Testis (tissue), 3 donors: Measurements from ENCODE around the gene SF3B5. TPM values are rescaled to one million over a fixed set of nuclear protein-coding genes. Genes with fewer than 3 reads are reported as not detected.

Experiments used
- DNase-seq: peaks from one replicate; pipeline ENCODE4 v3.0.0-alpha.2; 2019
- H3K27ac ChIP-seq, 2 donors: fragments of 200-600 bp; sonication (generic); one replicate each; pipeline ENCODE4 v1.5.1; 2019
- H3K27me3 ChIP-seq: fragments of 200-600 bp; sonication (generic); one replicate; pipeline ENCODE4 v1.5.1; 2019
- H3K36me3 ChIP-seq: fragments of 200-600 bp; sonication (generic); one replicate; pipeline ENCODE4 v1.5.1; 2017; ENCODE audit warnings: low read depth; ENCODE audit errors: missing control alignments
- H3K4me1 ChIP-seq: fragments of 200-600 bp; sonication (generic); one replicate; pipeline ENCODE4 v1.5.1; 2019
- H3K4me3 ChIP-seq, 2 donors: fragments of 200-600 bp; sonication (generic); one replicate each; pipeline ENCODE4 v1.5.1; 2017 to 2019
- H3K9me3 ChIP-seq: fragments of 200-600 bp; sonication (generic); one replicate; pipeline ENCODE4 v1.5.1; 2017
- CTCF ChIP-seq, 3 experiments: fragments of 450-650 bp in 2 of 3; fragments of 200-600 bp in 1 of 3; sonication (generic) in 1 of 3; IDR thresholded peaks; one replicate each; pipeline ENCODE4 v1.5.1; 2016 to 2019; ENCODE audit warnings: antibody characterized with exemption in 3 of 3, mild to moderate bottlenecking in 2 of 3, moderate library complexity in 1 of 3
- POLR2A ChIP-seq: fragments of 450-650 bp; IDR thresholded peaks from one replicate; pipeline ENCODE4 v1.6.1; 2017; ENCODE audit warnings: antibody characterized with exemption, mild to moderate bottlenecking, moderate library complexity
- WGBS, 2 donors: methylation state at CpG; one replicate each; pipeline ENCODE4 v1.1.5; 2018; 5-methylcytosine and 5-hydroxymethylcytosine counted together
- intact Hi-C: fragments of 100-400 bp; cut with DNase I; formaldehyde crosslinking; loops from one replicate; pipeline ENCODE4 v1.15.1; 2023; ENCODE audit warnings: low total_unique reads
- polyA plus RNA-seq: library from polyadenylated mRNA; stranded (reverse); fragments of 350-450 nt; fragmentation: Illumina TruSeq; extraction: RNeasy Lipid Tissue Mini Kit (QIAGEN cat#74804); gene quantifications from one replicate; pipeline ENCODE4 v1.2.3, GENCODE V29; 2014; ENCODE audit warnings: low read depth, low replicate concordance; ENCODE audit not compliant: insufficient read depth
- total RNA-seq, 2 donors: library from RNA; depleted of rRNA; stranded (reverse); fragments of >200 nt; gene quantifications; one replicate each; pipeline ENCODE4 v1.2.3, GENCODE V29; 2016

Gene SF3B5
- total and polyA plus RNA-seq, 3 donors from 2014 or later = 153 to 200 (median 174) TPM

GRCh38 chr6:144093658-144094057, 1.7 kb downstream of the SF3B5 start:
- Histone ChIP-seq H3K4me3 (peak overlapping the region in 1 of 2 donors; percentile 79), H3K9me3 (no peaks in the 10 kb centered on the region), H3K4me1 (peaks cover 10% of the 10 kb centered on the region), H3K27me3 (no peaks in the 10 kb centered on the region), H3K27ac (no peak overlapping the region), H3K36me3 (no peaks in the 10 kb centered on the region)
- DNase-seq = no peak
- WGBS, 2 donors = 72 to 79% methylated on average over 7 of the region's 7 CpGs
- TF ChIP-seq CTCF (IDR thresholded peaks at IDR 0.05) (no peak), POLR2A (no peak)
- intact Hi-C loops = no loop called here

- Histone ChIP-seq H3K27ac (no peak overlapping the region), H3K4me1 (peaks cover 10% of the 10 kb centered on the region), H3K9me3 (no peaks in the 10 kb centered on the region), H3K27me3 (no peaks in the 10 kb centered on the region), H3K36me3 (no peaks in the 10 kb centered on the region), H3K4me3 (no peak overlapping the region)
- intact Hi-C loops = no loop called here
- 63 to 75% methylated on average over 2 of the region's 2 CpGs for WGBS, 2 donors
- no peak for DNase-seq
- no peak for TF ChIP-seq POLR2A
- TF ChIP-seq CTCF (IDR thresholded peaks at IDR 0.05) = no peak
These were observed 2.1 kb downstream of the SF3B5 start for GRCh38 chr6:144093236-144093635.

- no peaks in the 10 kb centered on the region for H3K36me3 ChIP-seq
- intact Hi-C loops = no loop called here
- DNase-seq = no peak
- no peaks in the 10 kb centered on the region for H3K27me3 ChIP-seq
- TF ChIP-seq CTCF (IDR thresholded peaks at IDR 0.05) (no peak), POLR2A (no peak)
- peaks cover 10% of the 10 kb centered on the region for H3K4me1 ChIP-seq
- no peak overlapping the region for H3K27ac ChIP-seq
- 74 to 80% methylated on average over 4 of the region's 4 CpGs for WGBS, 2 donors
- no peaks in the 10 kb centered on the region for H3K9me3 ChIP-seq
- H3K4me3 ChIP-seq = no peak overlapping the region
These were observed 5.0 kb downstream of the SF3B5 start for GRCh38 chr6:144090384-144090783.

- Histone ChIP-seq H3K36me3 (no peaks in the 10 kb centered on the region), H3K9me3 (no peaks in the 10 kb centered on the region), H3K4me1 (no peaks in the 10 kb centered on the region), H3K27ac (no peak overlapping the region), H3K4me3 (no peak overlapping the region), H3K27me3 (no peaks in the 10 kb centered on the region)
- WGBS, 2 donors = 65% methylated on average over 13 of the region's 13 CpGs
- TF ChIP-seq POLR2A (no peak), CTCF (IDR thresholded peaks at IDR 0.05) (no peak)
- intact Hi-C loops = no loop called here
- DNase-seq = no peak
These were observed 7.5 kb downstream of the SF3B5 start for GRCh38 chr6:144087789-144088426.

- H3K4me1 ChIP-seq = no peaks in the 10 kb centered on the region
- no peak for TF ChIP-seq CTCF (IDR thresholded peaks at IDR 0.05)
- TF ChIP-seq POLR2A = no peak
- no peak for DNase-seq
- no peaks in the 10 kb centered on the region for H3K27me3 ChIP-seq
- H3K36me3 ChIP-seq = no peaks in the 10 kb centered on the region
- intact Hi-C loops = no loop called here
- no peaks in the 10 kb centered on the region for H3K9me3 ChIP-seq
- 94 to 96% methylated on average over 3 of the region's 3 CpGs for WGBS, 2 donors
- no peak overlapping the region for H3K4me3 ChIP-seq
- H3K27ac ChIP-seq = no peak overlapping the region
These were observed 8.4 kb downstream of the SF3B5 start for GRCh38 chr6:144086959-144087358.
